GM12801 (cell line): ENCODE measurements around the gene TCF7L2.

ENCODE experiments used
- CTCF ChIP-seq: IDR thresholded peaks from one replicate; pipeline ENCODE4 v1.5.1; 2011; ENCODE audit warnings: control low read depth; ENCODE audit not compliant: insufficient read length; ENCODE audit errors: extremely low read depth

The TCF7L2 gene

GRCh38 chr10:113026679-113027078 lies 76.6 kb downstream of the TCF7L2 start:
- TF ChIP-seq CTCF = no peak

- no peak for TF ChIP-seq CTCF
These were observed 77.2 kb downstream of the TCF7L2 start for GRCh38 chr10:113027230-113027573.

GRCh38 chr10:113027574-113028455 lies 77.8 kb downstream of the TCF7L2 start:
- TF ChIP-seq CTCF = no peak

- no peak for TF ChIP-seq CTCF
These were observed 78.7 kb downstream of the TCF7L2 start for GRCh38 chr10:113028456-113029440.

GRCh38 chr10:113030453-113030852 lies 80.4 kb downstream of the TCF7L2 start:
- no peak for TF ChIP-seq CTCF

- no peak for TF ChIP-seq CTCF
These were observed 81.1 kb downstream of the TCF7L2 start for GRCh38 chr10:113031147-113031546.

- no peak for TF ChIP-seq CTCF
These were observed 83.9 kb downstream of the TCF7L2 start for GRCh38 chr10:113033991-113034390.
